WTC11 (cell line): ENCODE data around the gene HOXA7.

Experiments
- CREB1 ChIP-seq: sonication (generic); formaldehyde crosslinking; IDR thresholded peaks from 2 replicates; pipeline ENCODE4 v1.8.0; 2023; ENCODE audit warnings: mild to moderate bottlenecking, missing genetic modification reagents
- CTCF ChIP-seq: fragments of 200-600 bp; IDR thresholded peaks from 2 replicates; pipeline ENCODE4 v1.8.0; 2022; ENCODE audit warnings: antibody characterized with exemption
- ETV6 ChIP-seq: sonication (generic); formaldehyde crosslinking; IDR thresholded peaks from 2 replicates; pipeline ENCODE4 v1.8.1; 2022; ENCODE audit warnings: mild to moderate bottlenecking, missing genetic modification reagents
- NR3C1 ChIP-seq: sonication (generic); formaldehyde crosslinking; conservative IDR thresholded peaks from 2 replicates; pipeline ENCODE4 v1.8.1; 2023; ENCODE audit warnings: low read depth, mild to moderate bottlenecking, missing genetic modification reagents
- PRRX2 ChIP-seq: fragments of 250-450 bp; sonication (Bioruptor Pico); IDR thresholded peaks from 2 replicates; pipeline ENCODE4 v1.8.0; 2021; ENCODE audit warnings: mild to moderate bottlenecking
- SP1 ChIP-seq: sonication (generic); formaldehyde crosslinking; conservative IDR thresholded peaks from 2 replicates; pipeline ENCODE4 v1.8.1; 2022; ENCODE audit warnings: missing genetic modification reagents
- TEAD4 ChIP-seq: sonication (generic); formaldehyde crosslinking; IDR thresholded peaks from 2 replicates; pipeline ENCODE4 v1.8.0; 2022; ENCODE audit warnings: mild to moderate bottlenecking, missing genetic modification reagents
- TP53 ChIP-seq: sonication (generic); formaldehyde crosslinking; IDR thresholded peaks from 2 replicates; pipeline ENCODE4 v1.8.1; 2023; ENCODE audit warnings: mild to moderate bottlenecking, missing genetic modification reagents
- ZSCAN18 ChIP-seq: fragments of 250-450 bp; sonication (Bioruptor Pico); IDR thresholded peaks from 2 replicates; pipeline ENCODE4 v2.1.2; 2022; ENCODE audit warnings: mild to moderate bottlenecking, moderate library complexity
- TF ChIP-seq, protein P1 (sequence below): sonication (generic); formaldehyde crosslinking; IDR thresholded peaks from 2 replicates; pipeline ENCODE4 v1.8.0; 2022; ENCODE audit warnings: mild to moderate bottlenecking, missing genetic modification reagents

DNA sequence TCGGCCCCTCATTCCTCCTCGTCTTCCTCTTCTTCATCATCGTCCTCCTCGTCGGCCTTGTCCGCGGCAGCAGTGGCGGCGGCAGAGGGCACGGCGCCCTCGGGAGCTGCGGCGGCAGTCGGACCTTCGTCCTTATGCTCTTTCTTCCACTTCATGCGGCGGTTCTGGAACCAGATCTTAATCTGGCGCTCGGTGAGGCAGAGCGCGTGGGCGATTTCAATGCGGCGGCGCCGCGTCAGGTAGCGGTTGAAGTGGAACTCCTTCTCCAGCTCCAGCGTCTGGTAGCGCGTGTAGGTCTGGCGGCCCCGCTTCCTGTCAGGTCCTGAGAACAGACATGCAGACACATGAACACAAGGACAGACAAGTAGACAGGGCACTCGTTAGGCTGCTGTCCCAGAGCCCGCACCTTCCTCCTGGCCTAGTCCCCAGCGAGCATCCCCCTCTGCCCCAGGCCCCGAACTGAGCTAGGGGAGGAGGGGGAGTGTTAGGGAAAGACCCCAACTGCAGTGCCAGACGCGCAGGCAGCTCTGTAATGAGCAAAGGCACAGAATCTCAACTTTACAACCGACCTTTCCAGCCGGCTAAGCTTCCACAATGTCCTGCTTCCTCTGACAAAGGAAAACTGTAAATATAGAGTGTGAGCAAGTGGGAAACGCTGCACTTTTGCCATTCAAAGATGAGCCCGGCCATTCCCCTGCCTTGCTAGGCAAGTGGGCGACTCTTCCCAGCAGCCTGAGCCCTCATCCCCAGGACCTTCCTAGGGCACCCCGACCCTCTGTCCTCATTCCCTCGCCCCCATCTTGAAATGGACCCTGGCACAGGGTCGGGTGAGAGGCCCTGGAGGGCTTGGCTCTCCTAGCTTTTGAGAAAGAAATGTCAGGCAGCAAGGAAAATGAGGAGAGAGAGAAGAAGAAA is 1.3 kb downstream of the HOXA7 start:
- TF ChIP-seq PRRX2 (CRISPR knock-in tag) (no peak), TEAD4 (CRISPR knock-in tag) (no peak), CTCF (no peak), CREB1 (CRISPR knock-in tag) (no peak), TP53 (CRISPR knock-in tag) (no peak), ETV6 (CRISPR knock-in tag) (no peak), ZSCAN18 (CRISPR knock-in tag) (no peak), NR3C1 (no peak), SP1 (CRISPR knock-in tag) (no peak)
- TF ChIP-seq, protein P1, sequence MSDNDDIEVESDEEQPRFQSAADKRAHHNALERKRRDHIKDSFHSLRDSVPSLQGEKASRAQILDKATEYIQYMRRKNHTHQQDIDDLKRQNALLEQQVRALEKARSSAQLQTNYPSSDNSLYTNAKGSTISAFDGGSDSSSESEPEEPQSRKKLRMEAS (CRISPR knock-in tag), result no peak
